ENCODE measurements around the gene CDCP1.
"Not testable (repeated sequence)": the region's sequence is repeated elsewhere in the genome, so short reads cannot be mapped to it uniquely, and the experiment has no call there.

The CDCP1 gene

DNA sequence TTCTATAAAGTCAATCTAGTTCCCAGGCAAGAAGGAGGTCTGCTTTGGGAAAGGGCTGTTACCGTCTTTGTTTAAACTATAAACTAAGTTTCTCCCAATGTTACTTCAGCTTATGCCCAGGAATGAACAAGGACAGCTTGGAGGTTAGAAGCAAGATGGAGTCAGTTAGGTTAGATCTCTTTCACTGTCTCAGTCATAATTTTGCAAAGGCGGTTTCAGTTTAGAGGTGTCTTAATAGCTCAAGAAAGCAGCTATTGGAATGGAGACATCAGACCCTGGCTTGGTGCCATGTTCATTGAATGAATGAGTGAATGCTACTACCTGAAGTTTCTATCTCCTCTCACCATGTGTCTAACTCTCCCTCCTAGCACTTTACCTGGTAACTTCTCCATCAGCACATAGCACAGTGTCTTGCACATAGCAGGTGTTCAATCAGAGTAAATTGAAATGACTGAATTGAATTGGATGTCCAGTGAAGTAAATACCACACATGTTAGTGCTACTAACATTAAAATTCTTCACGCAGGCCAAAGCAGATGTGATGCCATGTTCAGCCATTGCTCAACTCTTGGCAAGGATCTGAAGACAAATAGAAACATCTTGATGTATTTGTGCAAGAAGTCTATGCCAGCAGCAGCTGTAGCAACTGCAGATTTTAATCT is 91.9 kb downstream of the CDCP1 start:
- no peak for DNase-seq (ENCODE audit: low read depth, low spot score)
- H3K4me3 ChIP-seq (ENCODE audit: low read depth, low read length) = no peak overlapping the region
- CTCF ChIA-PET = interaction anchor here (0.8 to 7.8 kb wide), 5 partner anchors 11 to 156 kb away, joined by 3 to 98 read pairs (median 14); no protein-coding TSS in a partner anchor
- TF ChIP-seq, protein P1, sequence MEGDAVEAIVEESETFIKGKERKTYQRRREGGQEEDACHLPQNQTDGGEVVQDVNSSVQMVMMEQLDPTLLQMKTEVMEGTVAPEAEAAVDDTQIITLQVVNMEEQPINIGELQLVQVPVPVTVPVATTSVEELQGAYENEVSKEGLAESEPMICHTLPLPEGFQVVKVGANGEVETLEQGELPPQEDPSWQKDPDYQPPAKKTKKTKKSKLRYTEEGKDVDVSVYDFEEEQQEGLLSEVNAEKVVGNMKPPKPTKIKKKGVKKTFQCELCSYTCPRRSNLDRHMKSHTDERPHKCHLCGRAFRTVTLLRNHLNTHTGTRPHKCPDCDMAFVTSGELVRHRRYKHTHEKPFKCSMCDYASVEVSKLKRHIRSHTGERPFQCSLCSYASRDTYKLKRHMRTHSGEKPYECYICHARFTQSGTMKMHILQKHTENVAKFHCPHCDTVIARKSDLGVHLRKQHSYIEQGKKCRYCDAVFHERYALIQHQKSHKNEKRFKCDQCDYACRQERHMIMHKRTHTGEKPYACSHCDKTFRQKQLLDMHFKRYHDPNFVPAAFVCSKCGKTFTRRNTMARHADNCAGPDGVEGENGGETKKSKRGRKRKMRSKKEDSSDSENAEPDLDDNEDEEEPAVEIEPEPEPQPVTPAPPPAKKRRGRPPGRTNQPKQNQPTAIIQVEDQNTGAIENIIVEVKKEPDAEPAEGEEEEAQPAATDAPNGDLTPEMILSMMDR (IDR thresholded peaks at IDR 0.05; ENCODE audit: insufficient read depth, low read length, missing control alignments) = no peak
- POLR2A ChIA-PET = interaction anchor here (1.0 to 2.6 kb wide), 2 partner anchors 69 to 100 kb away, joined by 3 to 6 read pairs; no protein-coding TSS in a partner anchor

DNA sequence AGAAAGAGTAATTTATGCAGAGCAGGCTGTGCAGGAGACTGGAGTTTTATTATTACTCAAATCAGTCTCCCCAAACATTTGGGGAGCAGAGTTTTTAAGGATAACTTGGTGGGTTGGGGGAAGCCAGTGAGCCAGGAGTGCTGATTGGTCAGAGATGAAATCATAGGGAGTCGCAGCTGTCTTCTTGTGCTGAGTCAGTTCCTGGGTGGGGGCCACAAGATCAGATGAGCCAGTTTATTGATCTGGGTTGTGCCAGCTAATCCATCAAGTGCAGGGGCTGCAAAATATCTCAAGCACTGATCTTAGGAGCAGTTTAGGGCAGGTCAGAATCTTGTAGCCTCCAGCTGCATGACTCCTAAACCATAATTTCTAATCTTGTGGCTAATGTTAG is 92.4 kb downstream of the CDCP1 start:
- POLR2A ChIA-PET; DNase-seq (ENCODE audit: low read depth, low spot score); H3K4me3 ChIP-seq (ENCODE audit: low read depth, low read length): not testable (repeated sequence)
- CTCF ChIA-PET = interaction anchor here (0.8 to 7.8 kb wide), 4 partner anchors 10 to 157 kb away, joined by 3 to 98 read pairs (median 12); no protein-coding TSS in a partner anchor

DNA sequence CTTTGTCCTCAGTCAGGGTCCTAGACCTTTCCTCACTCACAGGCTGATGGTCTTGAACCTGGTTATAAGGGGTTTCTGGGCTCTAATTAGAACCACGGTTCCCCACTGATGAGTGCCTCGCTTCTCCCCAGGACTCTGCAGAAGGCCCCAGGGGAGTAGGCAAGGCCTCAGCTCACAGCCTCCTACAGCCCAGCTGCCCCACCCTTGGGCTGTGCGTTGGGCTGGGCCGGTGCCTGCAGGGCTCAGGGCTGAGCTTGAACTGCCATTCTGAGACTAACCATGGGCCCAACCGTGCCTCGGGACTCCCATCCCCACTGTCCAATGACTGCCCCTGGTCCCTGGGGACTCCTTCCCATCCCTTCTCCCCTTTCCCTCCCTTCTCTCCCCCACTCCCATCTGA is 94.5 kb downstream of the CDCP1 start:
- no peak for DNase-seq (ENCODE audit: low read depth, low spot score)
- no peak overlapping the region for H3K4me3 ChIP-seq (ENCODE audit: low read depth, low read length)
- POLR2A ChIA-PET = no interaction called here
- CTCF ChIA-PET = interaction anchor here (1.3 to 7.8 kb wide), 3 partner anchors 8 to 159 kb away, joined by 5 to 98 read pairs (median 20); no protein-coding TSS in a partner anchor
- TF ChIP-seq, protein P1 (IDR thresholded peaks at IDR 0.05; ENCODE audit: insufficient read depth, low read length, missing control alignments) = no peak

DNA sequence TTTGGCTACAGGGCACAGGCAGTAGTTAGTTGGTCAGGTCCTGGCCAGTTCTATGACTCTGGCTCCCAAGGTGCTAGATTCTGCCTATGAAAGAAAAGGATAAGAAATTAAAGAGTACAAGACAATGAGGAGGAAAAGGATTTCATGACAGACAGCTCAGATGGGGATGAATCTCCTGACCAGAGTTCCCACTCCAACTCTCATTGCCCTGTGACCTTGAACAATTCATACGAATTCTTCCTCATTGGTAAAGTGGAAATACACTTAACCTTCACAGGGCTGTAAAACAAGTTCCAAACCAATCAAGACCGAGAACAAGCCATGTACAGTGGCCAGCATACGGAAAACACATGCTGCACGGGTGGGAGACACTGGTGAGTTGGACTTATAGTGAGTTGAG is 96.4 kb downstream of the CDCP1 start:
- ChIA-PET CTCF (interaction anchor here (1.3 to 18.9 kb wide), 6 partner anchors 6 to 461 kb away, joined by 3 to 621 read pairs (median 18); partner anchors contain the start of gene TMEM158), POLR2A (no interaction called here)
- H3K4me3 ChIP-seq (ENCODE audit: low read depth, low read length) = no peak overlapping the region
- no peak for DNase-seq (ENCODE audit: low read depth, low spot score)
- TF ChIP-seq, protein P1 (IDR thresholded peaks at IDR 0.05; ENCODE audit: insufficient read depth, low read length, missing control alignments) = no peak

DNA sequence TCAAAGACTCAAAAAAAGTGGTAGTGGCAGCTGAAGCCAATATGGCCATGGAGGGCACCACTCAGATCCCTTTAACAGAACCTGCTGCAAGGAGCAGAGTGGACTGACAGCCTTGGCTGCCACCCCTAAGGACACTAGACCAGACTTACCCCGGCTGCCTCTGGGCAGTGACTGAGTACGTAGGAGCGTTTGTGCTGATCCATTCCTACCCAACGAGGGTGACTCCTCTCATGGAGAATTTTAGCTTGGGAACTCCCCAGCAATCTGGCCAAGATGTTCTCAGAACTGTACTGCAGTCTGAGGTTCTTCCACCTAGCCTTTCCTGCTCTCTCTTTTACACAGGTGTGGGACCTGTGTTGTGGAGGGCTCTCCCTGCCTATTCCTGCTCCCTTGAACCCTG is 97.9 kb downstream of the CDCP1 start:
- DNase-seq (ENCODE audit: low read depth, low spot score) = no peak
- ChIA-PET POLR2A (no interaction called here), CTCF (interaction anchor here (0.7 to 18.9 kb wide), 7 partner anchors 9 to 611 kb away, joined by 3 to 621 read pairs (median 15); partner anchors contain the start of gene TMEM158)
- TF ChIP-seq, protein P1 (IDR thresholded peaks at IDR 0.05; ENCODE audit: insufficient read depth, low read length, missing control alignments) = no peak
- no peak overlapping the region for H3K4me3 ChIP-seq (ENCODE audit: low read depth, low read length)

DNA sequence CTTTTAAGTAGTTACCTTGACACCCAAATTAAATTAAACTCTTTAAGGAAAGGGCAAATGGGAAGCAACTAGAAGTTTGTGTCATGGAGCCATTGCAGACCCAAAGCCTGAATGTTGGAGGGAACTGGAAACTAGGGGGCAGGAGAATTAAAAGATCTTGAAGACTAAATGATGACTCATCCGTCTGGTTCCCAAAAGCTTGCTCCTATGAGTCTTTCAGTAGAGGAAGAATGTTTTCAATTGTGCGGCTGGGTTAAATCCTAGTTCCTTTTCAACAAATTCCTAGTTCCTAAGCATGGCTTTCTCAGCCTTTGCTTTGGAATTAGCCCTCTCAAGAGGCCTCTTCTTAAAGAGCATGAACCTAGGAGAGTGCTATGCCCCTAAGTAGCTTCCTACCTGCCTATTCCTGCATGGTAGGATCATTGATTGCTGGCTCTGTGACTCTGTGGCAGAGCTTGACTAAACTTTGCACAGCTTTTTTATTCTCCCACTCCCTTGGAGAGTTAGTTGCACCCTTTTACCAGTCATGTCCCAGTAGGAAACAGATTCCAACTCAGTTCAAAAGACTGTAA is 102.4 kb downstream of the CDCP1 start:
- CTCF ChIA-PET = interaction anchor here (0.6 to 18.9 kb wide), 22 partner anchors 9 to 901 kb away, joined by 3 to 621 read pairs (median 4); partner anchors contain the start of gene TMEM158
- POLR2A ChIA-PET = interaction anchor here (0.6 to 1.1 kb wide), 6 partner anchors 12 to 80 kb away, joined by 3 to 4 read pairs (median 3); no protein-coding TSS in a partner anchor
- peak; percentile 78 for DNase-seq (ENCODE audit: low read depth, low spot score)

More for the DNA sequence above, 102.4 kb downstream of the CDCP1 start:
- TF ChIP-seq, protein P1 (IDR thresholded peaks at IDR 0.05; ENCODE audit: insufficient read depth, low read length, missing control alignments) = peak; percentile 25
- H3K4me3 ChIP-seq (ENCODE audit: low read depth, low read length) = no peak overlapping the region
